Measurements from ENCODE around the gene PCBP1.
A peak's percentile ranks its signal among the peaks of the same experiment; 100 is the strongest.
"Not testable (repeated sequence)": the region's sequence is repeated elsewhere in the genome, so short reads cannot be mapped to it uniquely, and the experiment has no call there.

PCBP1 gene

GRCh38 chr2:70081221-70081620 lies 6.1 kb upstream of the PCBP1 start:
- no peak for DNase-seq (ENCODE audit: low read depth in 3 of 3)

DNA sequence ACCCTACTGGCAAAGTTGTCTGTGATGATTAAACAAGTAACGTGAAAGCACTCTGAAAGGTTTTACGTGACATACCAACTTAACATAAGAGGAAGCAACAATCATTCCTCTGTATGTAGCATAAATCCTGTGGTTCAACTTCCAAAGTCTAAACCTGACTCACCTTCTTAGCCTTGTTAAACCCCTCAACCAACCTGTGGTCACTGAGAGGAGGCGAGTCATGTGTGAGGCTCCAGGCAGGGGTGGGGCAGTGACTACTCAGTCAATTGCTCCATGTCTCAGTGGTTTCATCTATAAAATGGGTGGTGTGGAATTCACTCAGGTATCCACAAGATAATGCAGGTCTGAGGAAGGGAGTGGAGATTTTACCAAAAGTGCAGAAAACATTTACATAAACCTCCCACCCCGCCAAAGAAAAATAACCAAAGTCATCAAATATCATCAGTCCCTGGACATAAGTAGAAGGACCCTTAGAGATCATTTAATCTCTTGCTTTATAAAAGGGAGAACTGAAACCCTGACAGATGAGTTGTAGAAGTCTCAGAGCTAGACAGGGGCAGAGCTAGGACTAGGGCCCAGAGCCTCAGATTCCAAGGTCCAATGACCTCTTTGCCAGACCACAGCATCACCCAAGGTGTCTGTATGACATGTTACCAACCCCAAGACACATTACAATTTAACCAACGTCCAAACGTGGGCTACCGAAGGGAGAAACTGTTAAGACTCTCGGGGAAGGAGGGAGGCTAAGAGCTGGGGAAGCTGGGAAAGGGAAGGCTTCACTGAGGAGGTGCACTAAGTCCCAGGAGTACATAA lies 3.7 kb upstream of the PCBP1 start:
- peak in 1 of 3 experiments; percentile 68 for DNase-seq (ENCODE audit: low read depth in 3 of 3)

DNA sequence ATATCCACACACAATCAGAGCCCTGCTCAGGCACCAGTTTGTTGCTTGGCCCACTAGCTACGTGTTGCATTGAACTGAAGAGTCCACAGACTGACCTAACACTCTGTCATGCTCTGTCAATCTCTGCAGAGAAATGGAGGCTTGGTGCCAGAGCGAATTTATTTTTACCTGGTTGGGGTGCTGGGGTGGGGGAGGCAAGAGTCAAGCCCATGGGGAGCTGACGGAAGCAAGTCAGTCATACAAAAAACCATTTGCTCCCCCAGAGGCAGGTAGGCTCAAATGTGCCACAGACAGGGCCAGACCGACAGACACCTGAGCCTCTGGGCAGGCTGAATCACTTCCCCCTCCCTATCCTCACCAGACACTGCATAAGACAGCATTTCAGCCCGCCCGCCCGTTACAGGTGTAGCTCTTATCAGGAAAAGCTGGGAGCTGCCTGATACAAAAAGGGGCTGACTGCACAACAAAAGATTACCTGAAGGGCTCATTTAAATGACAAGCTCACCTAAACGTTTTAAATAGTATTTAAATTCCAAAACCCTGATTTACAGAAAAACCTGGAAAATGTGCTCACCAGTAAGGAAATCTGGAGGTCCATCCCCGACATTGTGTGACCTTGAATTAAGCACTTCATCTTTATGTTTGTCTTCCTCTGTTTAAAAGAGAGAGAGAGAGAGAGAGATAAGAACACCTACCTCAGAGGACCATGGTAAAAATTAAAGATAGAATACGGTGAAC lies 2.1 kb upstream of the PCBP1 start:
- DNase-seq (ENCODE audit: low read depth in 3 of 3), result peak in 1 of 3 experiments; percentile 63

- no peak for DNase-seq (ENCODE audit: low read depth in 3 of 3)
Measured at GRCh38 chr2:70085711-70086277, 1.5 kb upstream of the PCBP1 start.

DNA sequence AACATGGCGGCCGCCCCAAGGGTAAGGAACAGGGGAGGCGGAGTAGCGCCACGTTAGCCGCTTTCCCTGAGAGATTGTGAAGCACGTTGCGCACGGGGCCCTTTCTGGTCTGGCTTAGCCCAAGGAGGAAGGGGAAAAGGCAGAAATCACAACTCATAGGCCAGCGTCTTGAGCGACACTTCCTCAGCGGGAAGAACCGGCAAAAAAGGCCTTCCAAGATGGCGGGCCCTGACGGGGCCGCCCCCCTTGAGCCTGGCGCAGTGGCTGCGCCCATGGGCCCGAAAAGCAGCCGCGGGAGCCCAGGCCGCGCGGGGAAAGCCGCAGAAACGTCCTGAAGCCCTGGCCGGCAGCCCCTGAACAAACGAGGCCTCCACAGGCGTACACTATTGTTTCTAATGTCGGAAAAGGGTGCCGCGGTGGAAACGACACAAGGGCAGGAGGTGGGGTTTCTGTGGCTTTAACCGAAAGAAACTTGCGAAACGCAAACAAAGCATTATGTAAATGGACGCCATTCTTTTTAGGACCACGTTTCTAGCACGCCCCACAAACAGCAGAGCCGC lies 919 bp upstream of the PCBP1 start:
- DNase-seq (ENCODE audit: low read depth in 3 of 3), result peak in 2 of 3 experiments; percentile 47 to 69

DNA sequence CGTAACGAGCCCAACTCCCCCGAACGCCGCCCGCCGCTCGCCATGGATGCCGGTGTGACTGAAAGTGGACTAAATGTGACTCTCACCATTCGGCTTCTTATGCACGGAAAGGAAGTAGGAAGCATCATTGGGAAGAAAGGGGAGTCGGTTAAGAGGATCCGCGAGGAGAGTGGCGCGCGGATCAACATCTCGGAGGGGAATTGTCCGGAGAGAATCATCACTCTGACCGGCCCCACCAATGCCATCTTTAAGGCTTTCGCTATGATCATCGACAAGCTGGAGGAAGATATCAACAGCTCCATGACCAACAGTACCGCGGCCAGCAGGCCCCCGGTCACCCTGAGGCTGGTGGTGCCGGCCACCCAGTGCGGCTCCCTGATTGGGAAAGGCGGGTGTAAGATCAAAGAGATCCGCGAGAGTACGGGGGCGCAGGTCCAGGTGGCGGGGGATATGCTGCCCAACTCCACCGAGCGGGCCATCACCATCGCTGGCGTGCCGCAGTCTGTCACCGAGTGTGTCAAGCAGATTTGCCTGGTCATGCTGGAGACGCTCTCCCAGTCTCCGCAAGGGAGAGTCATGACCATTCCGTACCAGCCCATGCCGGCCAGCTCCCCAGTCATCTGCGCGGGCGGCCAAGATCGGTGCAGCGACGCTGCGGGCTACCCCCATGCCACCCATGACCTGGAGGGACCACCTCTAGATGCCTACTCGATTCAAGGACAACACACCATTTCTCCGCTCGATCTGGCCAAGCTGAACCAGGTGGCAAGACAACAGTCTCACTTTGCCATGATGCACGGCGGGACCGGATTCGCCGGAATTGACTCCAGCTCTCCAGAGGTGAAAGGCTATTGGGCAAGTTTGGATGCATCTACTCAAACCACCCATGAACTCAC lies 673 bp downstream of the PCBP1 start:
- DNase-seq (ENCODE audit: low read depth in 3 of 3), result peak in 2 of 3 experiments; percentile 38 to 53

DNA sequence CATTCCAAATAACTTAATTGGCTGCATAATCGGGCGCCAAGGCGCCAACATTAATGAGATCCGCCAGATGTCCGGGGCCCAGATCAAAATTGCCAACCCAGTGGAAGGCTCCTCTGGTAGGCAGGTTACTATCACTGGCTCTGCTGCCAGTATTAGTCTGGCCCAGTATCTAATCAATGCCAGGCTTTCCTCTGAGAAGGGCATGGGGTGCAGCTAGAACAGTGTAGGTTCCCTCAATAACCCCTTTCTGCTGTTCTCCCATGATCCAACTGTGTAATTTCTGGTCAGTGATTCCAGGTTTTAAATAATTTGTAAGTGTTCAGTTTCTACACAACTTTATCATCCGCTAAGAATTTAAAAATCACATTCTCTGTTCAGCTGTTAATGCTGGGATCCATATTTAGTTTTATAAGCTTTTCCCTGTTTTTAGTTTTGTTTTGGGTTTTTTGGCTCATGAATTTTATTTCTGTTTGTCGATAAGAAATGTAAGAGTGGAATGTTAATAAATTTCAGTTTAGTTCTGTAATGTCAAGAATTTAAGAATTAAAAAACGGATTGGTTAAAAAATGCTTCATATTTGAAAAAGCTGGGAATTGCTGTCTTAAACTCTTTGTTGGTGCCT lies 1.4 kb downstream of the PCBP1 start:
- no peak for DNase-seq (ENCODE audit: low read depth in 3 of 3)

GRCh38 chr2:70089220-70089982 lies 2.1 kb downstream of the PCBP1 start:
- DNase-seq (ENCODE audit: low read depth in 3 of 3), result peak in 1 of 3 experiments; percentile 57

DNA sequence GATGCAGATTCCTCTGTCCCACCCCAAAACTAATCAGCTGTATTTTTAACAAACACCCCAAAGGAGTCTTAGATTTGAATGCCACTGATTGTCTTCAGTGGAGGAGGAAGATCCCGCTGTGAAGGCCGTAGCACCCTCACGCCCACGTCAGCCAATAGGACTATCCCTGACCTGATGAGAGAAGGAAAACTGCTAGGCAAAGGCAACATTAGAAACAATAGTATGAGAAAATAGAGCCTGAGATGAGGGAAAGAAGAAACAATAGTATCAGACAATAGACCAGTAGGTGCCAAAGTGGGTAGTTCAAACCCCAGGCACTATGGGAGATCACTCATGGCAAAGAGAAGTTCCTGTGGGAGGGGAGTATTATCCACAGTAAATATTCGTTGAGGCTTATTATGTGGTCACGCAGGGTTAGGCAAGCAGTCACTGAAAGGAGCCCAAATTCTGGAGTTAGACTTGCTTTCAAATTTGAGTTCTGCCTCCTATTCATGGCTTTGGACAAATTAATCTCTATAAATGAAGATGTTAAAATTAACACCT lies 2.8 kb downstream of the PCBP1 start:
- DNase-seq (ENCODE audit: low read depth in 3 of 3), result no peak

- DNase-seq (ENCODE audit: low read depth in 3 of 3), result no peak
Measured at GRCh38 chr2:70090706-70091334, 3.5 kb downstream of the PCBP1 start.

GRCh38 chr2:70091364-70091763 lies 4.1 kb downstream of the PCBP1 start:
- no peak for DNase-seq (ENCODE audit: low read depth in 3 of 3)

DNA sequence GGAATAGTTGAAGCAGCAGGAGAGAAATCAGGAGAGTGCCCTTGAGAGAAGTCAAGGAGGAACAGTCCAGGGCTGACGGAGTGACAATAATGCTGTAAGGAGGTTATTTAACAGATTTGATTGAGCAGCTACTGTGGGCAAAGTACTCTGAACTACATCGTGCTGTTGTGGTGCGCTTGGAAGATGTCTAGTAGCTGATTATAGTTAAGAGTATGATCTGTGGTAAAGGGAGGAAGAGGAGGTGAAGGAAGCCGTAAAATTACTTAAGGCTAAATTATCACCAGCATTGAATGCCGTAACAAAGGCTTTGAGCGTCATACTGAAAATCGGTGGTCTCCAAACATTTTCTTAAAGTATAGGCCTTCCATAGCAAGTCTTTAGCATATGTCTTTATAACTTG lies 4.5 kb downstream of the PCBP1 start:
- DNase-seq (ENCODE audit: low read depth in 3 of 3), result no peak

GRCh38 chr2:70092576-70093243 lies 5.4 kb downstream of the PCBP1 start:
- DNase-seq (ENCODE audit: low read depth in 3 of 3), result not testable (repeated sequence)

DNA sequence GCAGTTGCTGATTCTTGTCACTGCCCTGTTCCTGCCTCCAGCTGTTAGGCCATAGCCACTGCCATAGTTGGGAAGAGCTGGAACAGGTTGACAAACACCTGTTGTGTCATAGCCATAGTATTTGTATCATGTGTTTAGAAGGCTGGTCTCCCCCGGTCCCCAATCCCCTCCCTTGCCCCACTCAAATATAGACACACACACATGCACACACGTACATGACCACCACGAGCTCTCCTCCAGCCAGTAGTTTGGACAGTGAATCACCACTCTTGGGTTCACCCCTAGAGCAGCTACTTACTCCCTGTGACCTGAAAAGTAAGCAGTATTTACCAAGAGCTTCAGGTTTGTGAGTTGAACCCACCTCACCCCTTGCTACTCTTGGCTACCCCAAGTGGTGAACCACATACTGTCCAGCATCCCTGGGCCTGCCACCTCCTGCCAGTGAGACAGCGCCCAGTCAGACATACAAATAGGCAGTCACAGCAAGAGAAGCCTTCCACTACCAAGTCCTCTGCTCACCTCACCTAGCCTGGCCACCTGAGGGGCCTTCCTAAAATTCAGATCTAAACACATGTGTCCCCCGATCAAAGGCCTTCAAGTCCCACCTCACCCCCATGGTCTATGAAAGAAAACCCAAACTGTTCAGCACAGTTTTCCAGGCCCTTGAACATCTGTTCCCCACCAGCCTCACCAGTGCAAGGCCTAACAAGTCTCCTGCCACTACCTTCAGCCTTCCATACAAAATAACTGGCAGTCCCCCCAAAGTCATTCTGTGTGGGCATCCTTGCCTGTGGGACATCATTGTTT lies 7.1 kb downstream of the PCBP1 start:
- DNase-seq (ENCODE audit: low read depth in 3 of 3), result no peak

GRCh38 chr2:70094978-70095719 lies 7.9 kb downstream of the PCBP1 start:
- DNase-seq (ENCODE audit: low read depth in 3 of 3), result no peak

DNA sequence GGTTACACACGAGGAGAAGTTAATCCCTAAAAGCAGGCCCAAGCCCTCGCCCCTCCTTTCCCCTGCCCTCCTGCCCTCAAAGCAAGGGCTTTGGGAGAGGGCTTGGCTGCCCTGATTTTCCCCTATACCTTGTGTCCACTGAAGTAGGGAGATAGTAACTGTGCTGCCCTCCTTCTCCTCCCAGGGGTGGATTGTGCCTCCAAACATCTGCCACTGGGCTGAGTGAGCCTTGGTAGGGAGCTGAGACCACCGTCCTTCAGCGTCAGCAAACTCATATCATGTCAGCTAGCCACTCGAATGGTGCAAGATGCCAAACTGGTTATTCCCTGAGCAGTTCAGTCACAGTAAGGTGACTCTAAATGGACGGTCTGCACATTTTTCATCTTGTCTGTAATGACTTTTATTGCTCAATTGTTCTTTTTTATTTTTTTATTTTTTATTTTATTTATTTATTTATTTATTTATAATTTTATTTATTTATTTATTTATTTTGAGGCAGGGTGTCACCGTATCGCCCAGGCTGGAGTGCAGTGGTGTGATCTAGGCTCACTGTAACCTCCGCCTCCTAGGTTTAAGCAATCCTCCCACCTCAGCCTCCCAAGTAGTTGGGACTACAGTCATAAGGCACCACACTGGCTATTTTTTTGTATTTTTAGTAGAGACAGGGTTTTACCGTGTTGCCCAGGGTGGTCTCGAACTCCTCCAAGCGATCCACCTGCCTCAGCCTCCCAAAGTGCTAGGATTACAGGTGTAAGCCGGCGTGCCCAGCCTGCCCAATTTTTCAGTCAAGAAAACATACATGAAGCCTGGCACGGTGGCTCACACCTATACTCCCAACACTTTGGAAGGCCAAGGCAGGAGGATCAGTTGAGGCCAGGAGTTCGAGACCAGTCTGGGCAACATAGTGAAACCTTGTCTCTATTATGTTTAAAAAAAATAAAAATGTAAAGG lies 8.7 kb downstream of the PCBP1 start:
- no peak for DNase-seq (ENCODE audit: low read depth in 3 of 3)

Data from stimulated activated CD4-positive, alpha-beta T cell treated with anti-CD3 and anti-CD28 coated beads, TNF-alpha, amount 100 ng/mL, for 24 hours (primary cell).